Activated CD8-positive, alpha-beta memory T cell treated with anti-CD3 and anti-CD28 coated beads, Interleukin-2, amount 10 ng/mL, durations not matched to agents 7 days and 5 days (primary cell): Measurements from ENCODE around the gene DZIP1. TPM values are rescaled to one million over a fixed set of nuclear protein-coding genes. Genes with fewer than 3 reads are reported as not detected.
"Not testable (repeated sequence)": the region's sequence is repeated elsewhere in the genome, so short reads cannot be mapped to it uniquely, and the experiment has no call there.

Experiments
- ATAC-seq: fragments of 150-1000 bp; cut with Tn5 transposase; one replicate; pipeline ENCODE4 v1.10.0; 2021; ENCODE audit warnings: moderate library complexity
- CTCF ChIA-PET: fragments of 350-600 bp; sonication (Branson Sonifier 250); formaldehyde crosslinking; loops from one replicate; lab custom pipeline; 2021; ENCODE audit warnings: antibody characterized with exemption; lab: Charles Lee
- DNase-seq: peaks from one replicate; pipeline ENCODE4 v3.0.0-alpha.2; 2020
- H3K27ac Mint-ChIP-seq: one replicate; pipeline ENCODE4 v1.8.0; 2021; ENCODE audit warnings: mild to moderate bottlenecking, mixed read lengths
- H3K27me3 Mint-ChIP-seq: one replicate; pipeline ENCODE4 v1.8.0; 2021; ENCODE audit warnings: mixed read lengths
- H3K36me3 Mint-ChIP-seq: one replicate; pipeline ENCODE4 v1.8.0; 2021; ENCODE audit warnings: mild to moderate bottlenecking, mixed read lengths
- H3K4me1 Mint-ChIP-seq: one replicate; pipeline ENCODE4 v1.8.0; 2021; ENCODE audit warnings: mixed read lengths
- H3K4me3 Mint-ChIP-seq: one replicate; pipeline ENCODE4 v1.8.0; 2021; ENCODE audit warnings: mild to moderate bottlenecking, moderate library complexity, mixed read lengths
- H3K9me3 Mint-ChIP-seq: one replicate; pipeline ENCODE4 v1.8.0; 2022; ENCODE audit warnings: low read depth, mixed read lengths
- total RNA-seq, 2 experiments: library from RNA; stranded (reverse); gene quantifications; one replicate each; pipeline ENCODE4 v1.2.3, GENCODE V29; 2021

Gene DZIP1
- total RNA-seq, 2 experiments from 2014 or later, result 0.26 to 1.3 TPM

- Mint-ChIP-seq H3K27me3 (peaks cover 10% of the 10 kb centered on the region), H3K27ac (no peak overlapping the region), H3K36me3 (no peaks in the 10 kb centered on the region), H3K4me3 (no peak overlapping the region), H3K9me3 (no peaks in the 10 kb centered on the region), H3K4me1 (no peaks in the 10 kb centered on the region)
- DNase-seq (no peak), ATAC-seq (no peak)
- CTCF ChIA-PET, result interaction anchor here (1.1 kb wide), 1 partner anchor 8 kb away, joined by 3 read pairs; no protein-coding TSS in a partner anchor
Observed at GRCh38 chr13:95571941-95572340, 72.6 kb downstream of the DZIP1 start.

- CTCF ChIA-PET, result no interaction called here
- H3K9me3 Mint-ChIP-seq, result no peaks in the 10 kb centered on the region
- H3K4me1 Mint-ChIP-seq, result no peaks in the 10 kb centered on the region
- H3K27ac Mint-ChIP-seq, result no peak overlapping the region
- DNase-seq (no peak), ATAC-seq (no peak)
- H3K27me3 Mint-ChIP-seq, result peaks cover 10% of the 10 kb centered on the region
- H3K36me3 Mint-ChIP-seq, result no peaks in the 10 kb centered on the region
- no peak overlapping the region for H3K4me3 Mint-ChIP-seq
Observed at GRCh38 chr13:95570016-95570415, 74.5 kb downstream of the DZIP1 start.

- peaks cover 13% of the 10 kb centered on the region for H3K27me3 Mint-ChIP-seq
- H3K27ac Mint-ChIP-seq, result no peak overlapping the region
- CTCF ChIA-PET, result no interaction called here
- no peak for ATAC-seq
- no peak for DNase-seq
- H3K36me3 Mint-ChIP-seq, result no peaks in the 10 kb centered on the region
- H3K4me1 Mint-ChIP-seq, result no peaks in the 10 kb centered on the region
- H3K4me3 Mint-ChIP-seq, result no peak overlapping the region
- no peaks in the 10 kb centered on the region for H3K9me3 Mint-ChIP-seq
Observed at GRCh38 chr13:95568131-95568530, 76.4 kb downstream of the DZIP1 start.

DNA sequence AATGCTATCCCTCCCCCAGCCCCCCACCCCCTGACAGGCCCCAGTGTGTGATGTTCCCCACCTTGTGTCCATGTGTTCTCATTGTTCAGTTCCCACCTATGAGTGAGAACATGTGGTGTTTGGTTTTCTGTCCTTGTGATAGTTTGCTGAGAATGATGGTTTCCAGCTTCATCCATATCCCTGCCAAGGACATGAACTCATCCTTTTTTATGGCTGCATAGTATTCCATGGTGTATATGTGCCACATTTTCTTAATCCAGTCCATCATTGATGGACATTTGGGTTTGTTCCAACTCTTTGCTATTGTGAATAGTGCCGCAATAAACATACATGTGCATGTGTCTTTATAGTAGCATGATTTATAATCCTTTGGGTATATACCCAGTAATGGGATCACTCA is 78.7 kb downstream of the DZIP1 start:
- H3K27me3 Mint-ChIP-seq, H3K9me3 Mint-ChIP-seq, H3K27ac Mint-ChIP-seq, ATAC-seq, DNase-seq, H3K36me3 Mint-ChIP-seq, H3K4me1 Mint-ChIP-seq, H3K4me3 Mint-ChIP-seq: not testable (repeated sequence)
- CTCF ChIA-PET, result interaction anchor here (1.6 kb wide), 1 partner anchor 268 kb away, joined by 4 read pairs; no protein-coding TSS in a partner anchor

- CTCF ChIA-PET, result interaction anchor here (1.1 to 1.6 kb wide), 2 partner anchors 29 to 269 kb away, joined by 3 to 4 read pairs; no protein-coding TSS in a partner anchor
- DNase-seq, result no peak
- no peaks in the 10 kb centered on the region for H3K36me3 Mint-ChIP-seq
- no peak for ATAC-seq
- no peak overlapping the region for H3K27ac Mint-ChIP-seq
- no peaks in the 10 kb centered on the region for H3K4me1 Mint-ChIP-seq
- H3K9me3 Mint-ChIP-seq, result no peaks in the 10 kb centered on the region
- H3K4me3 Mint-ChIP-seq, result no peak overlapping the region
- peaks cover 12% of the 10 kb centered on the region for H3K27me3 Mint-ChIP-seq
Observed at GRCh38 chr13:95564733-95565291, 79.7 kb downstream of the DZIP1 start.

DNA sequence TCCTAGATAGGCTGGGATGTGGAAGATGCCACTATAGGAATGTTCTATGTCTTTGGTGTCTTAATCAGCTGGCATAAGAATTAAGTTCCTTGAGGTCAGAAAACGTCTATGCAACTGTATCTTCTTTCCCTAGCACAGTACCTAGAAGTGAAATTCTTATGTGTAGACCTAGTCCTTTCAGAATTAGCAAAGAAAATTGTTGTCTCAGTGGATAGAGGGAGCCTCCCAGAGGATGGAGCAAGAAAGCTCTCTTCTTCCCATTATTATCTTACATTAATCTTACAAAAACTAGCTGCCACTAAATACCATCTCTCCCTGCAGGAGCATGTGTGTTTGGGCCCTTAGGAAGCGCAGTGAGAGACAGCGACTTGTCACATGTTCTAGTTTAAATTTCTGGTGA is 80.4 kb downstream of the DZIP1 start:
- ATAC-seq (no peak), DNase-seq (no peak)
- Mint-ChIP-seq H3K27me3 (peaks cover 15% of the 10 kb centered on the region), H3K4me1 (no peaks in the 10 kb centered on the region), H3K9me3 (no peaks in the 10 kb centered on the region), H3K27ac (no peak overlapping the region), H3K4me3 (no peak overlapping the region), H3K36me3 (no peaks in the 10 kb centered on the region)
- CTCF ChIA-PET, result interaction anchor here (0.8 to 1.6 kb wide), 3 partner anchors 8 to 270 kb away, joined by 3 to 4 read pairs (median 3); no protein-coding TSS in a partner anchor

GRCh38 chr13:95560387-95560786 is 84.1 kb downstream of the DZIP1 start:
- CTCF ChIA-PET, result no interaction called here
- peaks cover 32% of the 10 kb centered on the region for H3K27me3 Mint-ChIP-seq

DNA sequence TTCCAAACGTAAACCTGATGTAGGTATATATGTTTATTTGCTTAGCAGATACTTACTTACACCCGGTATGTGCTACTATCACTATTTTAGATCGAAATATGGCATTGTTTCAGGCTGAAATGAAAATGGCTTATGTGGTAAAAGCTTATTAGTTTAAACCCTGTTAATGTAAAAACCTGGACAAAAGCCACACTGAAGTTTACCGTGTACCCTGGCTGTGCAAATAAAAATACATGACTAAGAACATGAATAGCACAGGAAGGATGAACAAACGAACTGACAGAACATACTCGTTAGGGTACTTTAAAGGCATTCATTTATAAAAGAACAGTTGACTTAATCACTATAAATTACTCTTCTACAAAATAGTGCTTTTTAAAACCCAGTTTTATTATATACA is 85.4 kb downstream of the DZIP1 start:
- no peak for ATAC-seq
- Mint-ChIP-seq H3K4me3 (no peak overlapping the region), H3K9me3 (peaks cover 3% of the 10 kb centered on the region), H3K36me3 (no peaks in the 10 kb centered on the region), H3K27ac (no peak overlapping the region), H3K4me1 (peaks cover under 1% of the 10 kb centered on the region), H3K27me3 (peaks cover 43% of the 10 kb centered on the region)
- no peak for DNase-seq
- CTCF ChIA-PET, result no interaction called here

More at GRCh38 chr13:95560387-95560786, 84.1 kb downstream of the DZIP1 start:
- DNase-seq, result no peak
- Mint-ChIP-seq H3K27ac (no peak overlapping the region), H3K36me3 (no peaks in the 10 kb centered on the region), H3K9me3 (peaks cover 2% of the 10 kb centered on the region), H3K4me1 (no peaks in the 10 kb centered on the region), H3K4me3 (no peak overlapping the region)
- ATAC-seq, result no peak

DNA sequence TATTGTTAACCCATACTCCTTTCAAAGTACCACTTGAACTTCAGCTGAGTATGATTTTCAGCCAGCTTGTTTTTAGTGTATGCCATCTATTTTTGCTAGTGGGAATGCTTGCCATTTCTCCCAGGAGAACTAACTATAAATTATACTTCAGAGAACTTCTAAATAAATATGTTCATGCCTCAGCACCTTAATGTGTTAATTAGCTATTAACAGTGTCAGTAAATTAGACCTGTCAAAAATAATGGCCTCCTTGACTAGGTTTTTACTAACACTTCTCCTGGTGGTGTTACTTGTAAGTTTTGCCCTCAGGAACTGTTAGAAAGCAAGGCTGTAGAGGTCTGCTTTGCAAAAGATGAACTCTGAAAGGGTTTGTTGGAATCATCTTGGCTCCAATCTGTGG is 87.5 kb downstream of the DZIP1 start:
- H3K36me3 Mint-ChIP-seq, result no peaks in the 10 kb centered on the region

DNA sequence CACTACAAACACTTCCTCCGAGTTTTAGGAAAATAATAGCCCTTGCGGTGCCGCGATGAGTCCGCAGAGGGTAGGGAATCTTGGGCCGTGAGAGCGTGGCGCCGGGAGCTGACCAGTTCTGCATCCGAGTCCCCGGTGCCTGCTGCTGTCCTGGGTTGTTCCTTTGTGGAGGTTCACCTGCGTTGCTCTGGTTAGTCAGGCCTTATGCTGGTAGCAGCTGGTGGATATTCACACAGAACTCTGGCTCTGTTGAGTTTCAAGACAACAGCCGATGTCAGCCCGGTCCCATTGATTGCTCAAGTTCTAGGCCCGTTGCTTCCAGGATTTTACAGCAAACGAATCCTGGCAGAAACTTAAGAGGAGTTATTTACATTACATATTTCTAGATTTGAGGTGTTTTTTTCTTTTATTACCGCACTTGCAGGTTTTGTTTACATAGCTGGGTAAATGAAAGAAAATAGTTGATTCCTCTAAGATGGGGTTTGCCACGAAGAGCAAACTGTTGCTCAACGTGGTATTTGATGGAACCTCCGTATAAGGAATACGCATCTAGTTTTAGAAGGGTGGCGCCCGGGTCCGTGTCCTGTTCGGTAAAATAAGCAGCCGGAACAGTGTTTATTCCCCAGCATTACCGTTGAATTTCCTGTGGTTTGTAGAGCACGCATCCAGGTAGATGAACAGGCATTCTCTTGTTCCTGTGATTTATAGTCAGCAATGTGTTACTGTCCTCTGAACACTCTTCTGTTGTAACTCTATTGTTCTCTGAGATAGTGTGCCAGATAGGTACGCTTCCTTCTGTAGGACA is 90.7 kb downstream of the DZIP1 start:
- Mint-ChIP-seq H3K4me1 (peaks cover 11% of the 10 kb centered on the region), H3K9me3 (peaks cover 3% of the 10 kb centered on the region), H3K4me3 (no peak overlapping the region), H3K27me3 (peaks cover 73% of the 10 kb centered on the region), H3K36me3 (no peaks in the 10 kb centered on the region), H3K27ac (no peak overlapping the region)
- DNase-seq, result no peak
- CTCF ChIA-PET, result interaction anchor here (1.1 kb wide), 1 partner anchor 72 kb away, joined by 3 read pairs; no protein-coding TSS in a partner anchor
- no peak for ATAC-seq

More for the DNA sequence above, 87.5 kb downstream of the DZIP1 start:
- peaks cover 53% of the 10 kb centered on the region for H3K27me3 Mint-ChIP-seq
- ATAC-seq (no peak), DNase-seq (no peak)
- H3K9me3 Mint-ChIP-seq, result peaks cover 3% of the 10 kb centered on the region
- CTCF ChIA-PET, result no interaction called here
- no peak overlapping the region for H3K27ac Mint-ChIP-seq
- no peak overlapping the region for H3K4me3 Mint-ChIP-seq
- peaks cover 7% of the 10 kb centered on the region for H3K4me1 Mint-ChIP-seq

DNA sequence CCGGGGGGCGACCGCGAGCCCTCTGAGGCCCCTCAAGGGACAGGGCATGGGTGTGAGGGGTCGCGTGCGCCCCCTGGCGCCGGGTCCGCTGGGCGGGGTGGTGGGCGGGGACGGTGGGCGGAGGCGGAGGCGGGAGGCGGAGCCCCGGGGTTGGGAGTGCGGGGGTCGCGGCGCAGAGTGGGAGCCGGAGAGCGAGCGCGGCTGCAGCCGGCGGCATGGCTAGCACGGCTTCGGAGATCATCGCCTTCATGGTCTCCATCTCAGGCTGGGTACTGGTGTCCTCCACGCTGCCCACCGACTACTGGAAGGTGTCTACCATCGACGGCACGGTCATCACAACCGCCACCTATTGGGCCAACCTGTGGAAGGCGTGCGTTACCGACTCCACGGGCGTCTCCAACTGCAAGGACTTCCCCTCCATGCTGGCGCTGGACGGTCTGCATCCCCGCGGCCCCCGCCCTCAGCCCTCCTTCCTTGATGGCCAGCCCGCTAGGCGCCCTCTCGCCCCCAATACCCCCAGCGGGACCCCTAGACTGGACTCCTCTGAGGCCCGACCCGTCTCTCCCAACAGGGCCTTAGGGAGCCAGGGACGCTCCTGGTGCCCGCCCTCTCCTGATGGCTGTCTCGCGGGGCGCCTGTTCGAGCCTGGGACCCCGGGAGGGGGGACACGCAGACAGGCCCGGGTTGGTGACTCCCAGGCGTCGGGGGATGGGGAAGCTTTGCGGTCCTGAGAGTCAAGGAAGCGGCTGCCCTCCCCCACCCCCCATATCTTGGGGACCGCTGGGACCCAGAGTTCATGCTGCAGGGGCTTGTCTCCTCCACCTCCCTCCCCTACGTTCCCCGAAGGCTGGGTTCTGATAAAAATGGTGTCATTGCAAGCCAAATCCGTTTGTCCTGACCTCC is 91.7 kb downstream of the DZIP1 start, which contains the start of gene CLDN10:
Gene CLDN10, plus strand, starts transcription at position 182 of the 903 bp plus-strand sequence. Its CDS starts 34 bp downstream, at position 216.
- DNase-seq (no peak), ATAC-seq (no peak)
- CTCF ChIA-PET, result no interaction called here
- no peaks in the 10 kb centered on the region for H3K36me3 Mint-ChIP-seq
- no peak within 1 kb of the TSS for H3K27ac Mint-ChIP-seq
- no peak within 1 kb of the TSS for H3K4me3 Mint-ChIP-seq
- H3K27me3 Mint-ChIP-seq, result peaks cover 76% of the 10 kb centered on the region
- peaks cover 11% of the 10 kb centered on the region for H3K4me1 Mint-ChIP-seq
- peaks cover 3% of the 10 kb centered on the region for H3K9me3 Mint-ChIP-seq

DNA sequence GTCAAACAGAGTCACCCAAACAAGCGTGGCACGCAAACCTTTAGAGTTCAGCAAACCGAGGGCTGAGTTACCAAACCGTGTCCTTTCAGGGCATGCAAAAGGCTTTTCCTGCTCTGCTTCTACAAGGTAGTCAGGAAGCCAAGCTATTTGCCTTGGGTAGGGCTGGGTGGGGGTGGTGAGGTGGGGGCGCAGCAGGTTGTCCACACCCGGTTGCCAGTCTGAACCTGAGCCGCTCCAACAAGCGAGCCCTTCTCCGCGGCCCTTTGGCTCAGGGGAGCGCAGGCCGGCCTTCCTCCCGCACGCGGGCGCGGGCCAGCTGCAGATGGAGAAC is 92.3 kb downstream of the DZIP1 start:
- H3K27me3 Mint-ChIP-seq, result peaks cover 80% of the 10 kb centered on the region
- ATAC-seq, result no peak

DNA sequence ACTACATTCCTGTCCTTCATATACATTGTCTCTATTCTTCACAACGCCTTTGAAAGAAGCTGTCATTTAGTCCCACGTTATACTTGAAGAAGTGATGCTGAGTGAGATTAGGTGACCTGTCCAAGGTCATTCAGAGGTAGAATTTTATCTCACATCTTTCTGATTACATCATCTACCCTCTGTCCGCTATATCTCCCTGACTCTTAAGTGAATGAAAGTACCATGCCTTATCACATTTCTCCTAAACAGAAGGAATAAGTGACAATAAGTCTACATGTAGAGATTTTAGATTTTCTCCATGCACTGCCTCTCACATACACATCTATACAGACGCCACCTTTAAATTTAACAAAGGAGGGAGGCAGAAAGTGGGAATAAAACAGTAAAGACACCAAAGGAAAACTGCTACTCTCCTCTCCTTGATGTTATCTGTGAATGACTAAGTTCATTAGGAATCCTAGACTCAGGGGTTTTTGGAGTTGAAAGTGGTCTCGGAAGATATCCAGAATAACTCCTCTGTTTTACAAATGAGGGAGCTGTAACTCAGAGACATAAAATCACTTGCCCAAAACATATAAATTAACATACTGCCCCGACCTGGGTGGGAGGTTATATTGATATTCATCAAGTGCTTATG is 96.9 kb downstream of the DZIP1 start:
- DNase-seq (no peak), ATAC-seq (no peak)
- H3K9me3 Mint-ChIP-seq, result no peaks in the 10 kb centered on the region
- H3K4me1 Mint-ChIP-seq, result peaks cover 4% of the 10 kb centered on the region
- peaks cover 56% of the 10 kb centered on the region for H3K27me3 Mint-ChIP-seq
- no peak overlapping the region for H3K4me3 Mint-ChIP-seq
- no peak overlapping the region for H3K27ac Mint-ChIP-seq
- CTCF ChIA-PET, result no interaction called here
- H3K36me3 Mint-ChIP-seq, result no peaks in the 10 kb centered on the region

More for the DNA sequence above, 92.3 kb downstream of the DZIP1 start:
- H3K9me3 Mint-ChIP-seq, result peaks cover 3% of the 10 kb centered on the region
- peaks cover 11% of the 10 kb centered on the region for H3K4me1 Mint-ChIP-seq
- H3K4me3 Mint-ChIP-seq, result no peak overlapping the region
- DNase-seq, result no peak
- no peaks in the 10 kb centered on the region for H3K36me3 Mint-ChIP-seq
- CTCF ChIA-PET, result no interaction called here
- H3K27ac Mint-ChIP-seq, result no peak overlapping the region
